NCI-H2196 treated with DMSO at 0.1 percent for 48 hours (cell line): Measurements from ENCODE around the gene C6orf136.

Experiments used
- DNase-seq: peaks from one replicate; lab custom pipeline; 2025; ENCODE audit not compliant: unreplicated experiment; lab: John Stamatoyannopoulos, UW

Gene C6orf136

GRCh38 chr6:30685157-30686008, 38.5 kb downstream of the C6orf136 start:
- DNase-seq = no peak

GRCh38 chr6:30686009-30686907, 39.3 kb downstream of the C6orf136 start, which contains the start of gene PPP1R18:
Gene PPP1R18, minus strand, starts transcription at chr6:30686645. Its CDS starts 627 bp downstream, at chr6:30686018.
- DNase-seq = no peak

GRCh38 chr6:30686908-30687658, 40.1 kb downstream of the C6orf136 start:
- DNase-seq = peak; percentile 58

GRCh38 chr6:30687659-30688431, 40.9 kb downstream of the C6orf136 start:
- no peak for DNase-seq

GRCh38 chr6:30688569-30688968, 41.6 kb downstream of the C6orf136 start:
- DNase-seq = no peak

- no peak for DNase-seq
Observed at GRCh38 chr6:30689022-30689865, 42.3 kb downstream of the C6orf136 start.

- DNase-seq = no peak
Observed at GRCh38 chr6:30689985-30690384, 43.1 kb downstream of the C6orf136 start.

- peak; percentile 75 for DNase-seq
Observed at GRCh38 chr6:30690403-30691207, 43.7 kb downstream of the C6orf136 start, which contains the start of gene NRM. Gene NRM, minus strand, starts transcription at chr6:30690984. Its CDS starts 10 bp downstream, at chr6:30690974.

- DNase-seq = no peak
Observed at GRCh38 chr6:30691208-30691847, 44.4 kb downstream of the C6orf136 start.

- no peak for DNase-seq
Observed at GRCh38 chr6:30696432-30696831, 49.5 kb downstream of the C6orf136 start.

- no peak for DNase-seq
Observed at GRCh38 chr6:30700340-30700739, 53.4 kb downstream of the C6orf136 start.
